KMS-11 (cell line): Measurements from ENCODE around the gene NRCAM.
"Not testable (repeated sequence)": the region's sequence is repeated elsewhere in the genome, so short reads cannot be mapped to it uniquely, and the experiment has no call there.

Experiments
- H2AFZ ChIP-seq: fragments of 200-600 bp; sonication (generic); 2 replicates; pipeline ENCODE4 v1.6.1; 2016; ENCODE audit warnings: antibody characterized with exemption, mixed run types, low read depth
- H3K27ac ChIP-seq: fragments of 200-600 bp; sonication (generic); 2 replicates; pipeline ENCODE4 v1.6.1; 2016; ENCODE audit warnings: mild to moderate bottlenecking, mixed run types
- H3K27me3 ChIP-seq: fragments of 200-600 bp; sonication (generic); 2 replicates; pipeline ENCODE4 v1.6.1; 2017; ENCODE audit warnings: mild to moderate bottlenecking, low read depth, mixed run types, moderate library complexity; ENCODE audit not compliant: insufficient read depth
- H3K36me3 ChIP-seq: fragments of 200-600 bp; sonication (generic); 2 replicates; pipeline ENCODE4 v1.6.1; 2017; ENCODE audit warnings: mild to moderate bottlenecking, mixed run types; ENCODE audit not compliant: insufficient read depth
- H3K4me1 ChIP-seq: fragments of 200-600 bp; sonication (generic); 2 replicates; pipeline ENCODE4 v1.6.1; 2016; ENCODE audit warnings: mild to moderate bottlenecking, low read depth, mixed run types; ENCODE audit not compliant: poor library complexity, severe bottlenecking
- H3K4me2 ChIP-seq: fragments of 200-600 bp; sonication (generic); 2 replicates; pipeline ENCODE4 v1.7.0; 2016; ENCODE audit warnings: mild to moderate bottlenecking, mixed run types
- H3K4me3 ChIP-seq: fragments of 200-600 bp; sonication (generic); IDR thresholded peaks from 2 replicates; pipeline ENCODE4 v1.6.1; 2017; ENCODE audit warnings: low read depth, low read length, mixed read lengths; ENCODE audit not compliant: insufficient read depth
- H3K79me2 ChIP-seq: fragments of 200-600 bp; sonication (generic); 2 replicates; pipeline ENCODE4 v1.6.1; 2016; ENCODE audit warnings: low read depth, mixed run types; ENCODE audit not compliant: insufficient read depth
- H3K9ac ChIP-seq: fragments of 200-600 bp; sonication (generic); 2 replicates; pipeline ENCODE4 v1.6.1; 2016; ENCODE audit warnings: mild to moderate bottlenecking, mixed run types
- H4K20me1 ChIP-seq: fragments of 200-600 bp; sonication (generic); 2 replicates; pipeline ENCODE4 v1.6.1; 2016; ENCODE audit warnings: mild to moderate bottlenecking, mixed run types; ENCODE audit not compliant: insufficient read depth
- TF ChIP-seq, protein P1 (sequence below): fragments of 200-600 bp; sonication (generic); conservative IDR thresholded peaks from 2 replicates; pipeline ENCODE4 v1.6.1; 2017; ENCODE audit warnings: low read depth, mild to moderate bottlenecking, antibody characterized with exemption, low read length, moderate library complexity, mixed read lengths

Gene NRCAM

DNA sequence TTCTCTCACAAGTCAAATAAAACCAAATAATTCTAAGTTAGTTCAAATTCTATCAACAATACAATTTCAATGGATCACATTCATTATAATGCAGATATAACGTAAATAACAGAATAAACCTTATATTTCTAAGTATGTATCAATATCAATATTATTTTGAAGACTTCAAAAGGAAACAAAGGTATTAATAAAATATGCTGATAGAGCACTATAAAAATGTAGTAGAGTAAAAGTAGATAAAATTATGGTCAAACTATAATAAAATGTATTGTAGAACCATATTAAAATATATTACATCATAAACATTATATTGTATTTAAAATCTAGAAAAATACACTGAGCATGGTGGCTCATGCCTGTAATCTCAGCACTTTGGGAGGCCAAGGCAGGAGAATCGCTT is 23.5 kb upstream of the NRCAM start:
- no peak overlapping the region for H2AFZ ChIP-seq
- H4K20me1 ChIP-seq: no peaks in the 10 kb centered on the region
- H3K4me2 ChIP-seq: no peak overlapping the region
- H3K36me3 ChIP-seq: no peaks in the 10 kb centered on the region
- H3K4me1 ChIP-seq: peaks cover 5% of the 10 kb centered on the region
- TF ChIP-seq, protein P1, sequence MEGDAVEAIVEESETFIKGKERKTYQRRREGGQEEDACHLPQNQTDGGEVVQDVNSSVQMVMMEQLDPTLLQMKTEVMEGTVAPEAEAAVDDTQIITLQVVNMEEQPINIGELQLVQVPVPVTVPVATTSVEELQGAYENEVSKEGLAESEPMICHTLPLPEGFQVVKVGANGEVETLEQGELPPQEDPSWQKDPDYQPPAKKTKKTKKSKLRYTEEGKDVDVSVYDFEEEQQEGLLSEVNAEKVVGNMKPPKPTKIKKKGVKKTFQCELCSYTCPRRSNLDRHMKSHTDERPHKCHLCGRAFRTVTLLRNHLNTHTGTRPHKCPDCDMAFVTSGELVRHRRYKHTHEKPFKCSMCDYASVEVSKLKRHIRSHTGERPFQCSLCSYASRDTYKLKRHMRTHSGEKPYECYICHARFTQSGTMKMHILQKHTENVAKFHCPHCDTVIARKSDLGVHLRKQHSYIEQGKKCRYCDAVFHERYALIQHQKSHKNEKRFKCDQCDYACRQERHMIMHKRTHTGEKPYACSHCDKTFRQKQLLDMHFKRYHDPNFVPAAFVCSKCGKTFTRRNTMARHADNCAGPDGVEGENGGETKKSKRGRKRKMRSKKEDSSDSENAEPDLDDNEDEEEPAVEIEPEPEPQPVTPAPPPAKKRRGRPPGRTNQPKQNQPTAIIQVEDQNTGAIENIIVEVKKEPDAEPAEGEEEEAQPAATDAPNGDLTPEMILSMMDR: no peak
- no peak overlapping the region for H3K27ac ChIP-seq
- no peak overlapping the region for H3K9ac ChIP-seq
- H3K27me3 ChIP-seq: no peaks in the 10 kb centered on the region
- H3K79me2 ChIP-seq: no peaks in the 10 kb centered on the region
- no peak overlapping the region for H3K4me3 ChIP-seq

DNA sequence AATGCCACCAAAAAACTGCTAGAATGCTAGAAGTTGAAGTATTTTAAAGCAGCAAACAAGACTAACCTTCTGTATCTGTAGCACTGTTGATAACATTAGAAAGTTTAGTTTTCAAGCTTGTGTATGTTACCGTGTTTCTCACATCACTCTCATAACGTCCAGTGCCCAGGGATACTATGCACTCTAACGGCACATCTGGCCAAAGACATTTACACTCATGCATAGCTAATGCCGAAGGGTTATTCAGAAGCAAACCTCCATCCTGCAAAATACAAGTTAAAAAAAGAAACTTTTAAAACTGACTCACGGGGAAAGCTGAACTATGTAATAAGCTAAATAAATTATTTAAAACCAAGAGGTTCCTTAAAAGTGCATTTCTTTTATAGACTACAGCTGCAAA is 22.9 kb upstream of the NRCAM start:
- H3K27ac ChIP-seq: no peak overlapping the region

DNA sequence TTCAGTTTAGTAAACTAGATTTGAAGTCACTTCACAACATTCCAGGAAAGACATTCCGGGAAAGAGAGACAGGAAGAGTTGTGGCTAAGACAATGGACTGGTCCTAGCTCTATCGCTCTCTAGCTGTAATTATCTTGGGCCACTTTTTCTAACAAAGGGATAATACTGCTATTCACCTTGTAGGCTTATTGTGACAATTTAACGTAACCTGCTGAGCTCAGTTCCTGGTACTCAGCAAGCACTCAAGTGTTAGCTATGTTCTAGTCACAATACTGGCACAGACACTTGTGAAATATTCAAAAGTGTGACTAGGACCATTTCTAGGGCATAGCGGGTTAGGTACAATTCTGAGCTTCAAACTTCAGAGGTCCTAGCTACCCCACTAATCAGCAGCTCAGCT is 12.0 kb upstream of the NRCAM start:
- H2AFZ ChIP-seq: no peak overlapping the region
- TF ChIP-seq, protein P1: no peak
- no peaks in the 10 kb centered on the region for H4K20me1 ChIP-seq
- no peak overlapping the region for H3K4me2 ChIP-seq
- no peak overlapping the region for H3K4me3 ChIP-seq
- no peak overlapping the region for H3K27ac ChIP-seq
- H3K36me3 ChIP-seq: no peaks in the 10 kb centered on the region
- H3K4me1 ChIP-seq: peaks cover 5% of the 10 kb centered on the region
- no peak overlapping the region for H3K9ac ChIP-seq
- no peaks in the 10 kb centered on the region for H3K79me2 ChIP-seq
- H3K27me3 ChIP-seq: no peaks in the 10 kb centered on the region

More for the DNA sequence above, 22.9 kb upstream of the NRCAM start:
- TF ChIP-seq, protein P1: no peak
- Histone ChIP-seq H3K4me1 (peaks cover 5% of the 10 kb centered on the region), H3K9ac (no peak overlapping the region), H4K20me1 (no peaks in the 10 kb centered on the region), H3K4me2 (no peak overlapping the region), H3K27me3 (no peaks in the 10 kb centered on the region), H3K79me2 (no peaks in the 10 kb centered on the region), H2AFZ (no peak overlapping the region), H3K4me3 (no peak overlapping the region), H3K36me3 (no peaks in the 10 kb centered on the region)

DNA sequence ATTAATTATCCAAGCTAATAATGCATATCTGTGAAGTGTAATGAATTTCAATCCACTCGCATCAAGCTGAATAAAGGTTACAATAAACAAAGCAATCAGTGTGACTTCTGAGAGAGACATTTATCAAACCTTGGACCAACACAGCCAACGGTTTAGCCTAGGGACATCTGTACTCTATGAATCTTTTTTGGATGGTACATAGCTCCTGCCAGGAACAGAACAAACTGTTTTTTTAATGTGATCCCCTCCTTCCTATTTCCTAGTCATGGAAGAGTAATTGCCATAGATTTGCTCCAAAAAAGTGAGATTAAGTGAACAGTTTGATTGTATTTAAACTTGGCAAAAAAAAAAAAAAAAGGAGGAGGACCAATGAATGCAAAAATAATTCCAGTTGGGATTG is 11.2 kb upstream of the NRCAM start:
- Histone ChIP-seq H3K27ac (no peak overlapping the region), H3K9ac (no peak overlapping the region)
- TF ChIP-seq, protein P1: no peak

DNA sequence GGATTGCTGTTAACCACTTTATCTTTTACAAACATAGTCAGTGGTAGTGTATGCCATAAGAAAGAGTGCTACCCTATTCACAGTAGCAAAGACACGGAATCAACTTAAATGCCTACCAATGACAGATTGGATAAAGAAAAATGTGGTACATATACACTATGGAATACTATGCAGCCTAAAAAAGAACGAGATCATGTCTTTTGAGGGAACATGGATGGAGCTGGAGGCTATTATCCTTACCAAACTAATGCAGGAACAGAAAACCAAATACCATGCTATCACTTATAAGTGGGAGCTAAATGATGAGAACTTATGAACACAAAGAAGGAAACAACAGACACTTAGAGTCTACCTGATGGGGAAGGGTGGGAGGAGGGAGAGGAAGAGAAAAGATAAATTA is 10.1 kb upstream of the NRCAM start:
- H3K9ac ChIP-seq, H3K27ac ChIP-seq, H4K20me1 ChIP-seq, H3K4me3 ChIP-seq, H3K4me2 ChIP-seq, H3K27me3 ChIP-seq, H2AFZ ChIP-seq, H3K4me1 ChIP-seq, H3K79me2 ChIP-seq, H3K36me3 ChIP-seq: not testable (repeated sequence)

More for the DNA sequence above, 11.2 kb upstream of the NRCAM start:
- Histone ChIP-seq H3K4me3 (no peak overlapping the region), H3K27me3 (no peaks in the 10 kb centered on the region), H3K4me1 (peaks cover 8% of the 10 kb centered on the region), H2AFZ (no peak overlapping the region), H3K4me2 (no peak overlapping the region), H3K36me3 (no peaks in the 10 kb centered on the region), H3K79me2 (no peaks in the 10 kb centered on the region), H4K20me1 (no peaks in the 10 kb centered on the region)
